Mesenchymal stem cell (in vitro differentiated cells and primary cell): ENCODE data around the gene ARIH1.

Experiments used
- DNase-seq: peaks from one replicate; pipeline ENCODE4 v3.0.0-alpha.2; 2013
- H2AFZ ChIP-seq: one replicate; pipeline ENCODE4 v1.6.1; 2013; ENCODE audit warnings: low read depth, mild to moderate bottlenecking, control low read depth, inconsistent platforms, low read length, moderate library complexity
- H2AK5ac ChIP-seq: 2 replicates; pipeline ENCODE4 v1.6.1; 2013; ENCODE audit warnings: low read length, moderate library complexity, mild to moderate bottlenecking, inconsistent platforms; ENCODE audit not compliant: severe bottlenecking
- H2BK120ac ChIP-seq: one replicate; pipeline ENCODE4 v1.6.1; 2013; ENCODE audit warnings: low read depth, mild to moderate bottlenecking, inconsistent platforms, low read length, moderate library complexity
- H2BK12ac ChIP-seq, 2 experiments: one replicate each; pipeline ENCODE4 v1.6.1; 2013; ENCODE audit warnings: inconsistent platforms in 2 of 2, low read length in 2 of 2, mild to moderate bottlenecking in 2 of 2, moderate library complexity in 2 of 2, control low read depth in 1 of 2
- H2BK15ac ChIP-seq: one replicate; pipeline ENCODE4 v1.6.1; 2013; ENCODE audit warnings: mild to moderate bottlenecking, low read depth, inconsistent platforms; ENCODE audit not compliant: poor library complexity, severe bottlenecking
- H2BK5ac ChIP-seq: 2 replicates; pipeline ENCODE4 v1.6.1; 2013; ENCODE audit warnings: low read depth, mild to moderate bottlenecking, low read length, control low read depth, inconsistent platforms; ENCODE audit not compliant: poor library complexity, severe bottlenecking
- H3K14ac ChIP-seq, 2 experiments: one replicate each; pipeline ENCODE4 v1.6.1; 2013; ENCODE audit warnings: inconsistent platforms in 2 of 2, low read length in 2 of 2, control low read depth in 1 of 2, mild to moderate bottlenecking in 1 of 2, moderate library complexity in 1 of 2
- H3K18ac ChIP-seq, 2 experiments: one replicate each; pipeline ENCODE4 v1.6.1; 2013; ENCODE audit warnings: inconsistent platforms in 2 of 2, low read length in 2 of 2, control low read depth in 1 of 2, low read depth in 1 of 2, mild to moderate bottlenecking in 1 of 2
- H3K23ac ChIP-seq, 2 experiments: one replicate each; pipeline ENCODE4 v1.6.1; 2013; ENCODE audit warnings: inconsistent platforms in 2 of 2, low read length in 2 of 2, mild to moderate bottlenecking in 2 of 2, moderate library complexity in 2 of 2, control low read depth in 1 of 2
- H3K27ac ChIP-seq: 2 replicates; pipeline ENCODE4 v1.5.1; 2013; ENCODE audit warnings: mild to moderate bottlenecking, moderate library complexity, low read length, control low read depth, inconsistent platforms; ENCODE audit not compliant: poor library complexity, severe bottlenecking
- H3K27me3 ChIP-seq, 2 experiments: 2 replicates each; pipeline versions ENCODE4 v1.6.1 to v1.7.0; 2013; ENCODE audit warnings: low read length in 2 of 2, mild to moderate bottlenecking in 2 of 2, moderate library complexity in 2 of 2, control low read depth in 1 of 2, inconsistent platforms in 1 of 2; ENCODE audit not compliant: control insufficient read depth in 1 of 2, insufficient read depth in 1 of 2
- H3K36me3 ChIP-seq, 2 experiments: 2 replicates each; pipeline versions ENCODE4 v1.6.1 to v1.7.0; 2013; ENCODE audit warnings: low read length in 2 of 2, control low read depth in 1 of 2, inconsistent platforms in 1 of 2, low read depth in 1 of 2, mild to moderate bottlenecking in 1 of 2; ENCODE audit not compliant: insufficient read depth in 2 of 2, control insufficient read depth in 1 of 2
- H3K4ac ChIP-seq, 2 experiments: one replicate each; pipeline ENCODE4 v1.6.1; 2013; ENCODE audit warnings: inconsistent platforms in 2 of 2, low read length in 2 of 2, mild to moderate bottlenecking in 2 of 2, moderate library complexity in 2 of 2, control low read depth in 1 of 2, low read depth in 1 of 2
- H3K4me1 ChIP-seq: 2 replicates; pipeline ENCODE4 v1.6.1; 2013; ENCODE audit warnings: low read depth, low read length, control low read depth; ENCODE audit not compliant: control insufficient read depth, insufficient read depth
- H3K4me2 ChIP-seq: 2 replicates; pipeline ENCODE4 v1.6.1; 2013; ENCODE audit warnings: low read length, mild to moderate bottlenecking, inconsistent platforms; ENCODE audit not compliant: poor library complexity, severe bottlenecking
- H3K4me3 ChIP-seq, 2 experiments: 2 replicates each; pipeline versions ENCODE4 v1.5.1 to v1.7.0; 2013; ENCODE audit warnings: low read length in 2 of 2, mild to moderate bottlenecking in 2 of 2, control low read depth in 1 of 2, low read depth in 1 of 2; ENCODE audit not compliant: insufficient read depth in 1 of 2
- H3K79me1 ChIP-seq: replicated peaks from 2 replicates; pipeline ENCODE4 v1.6.1; 2013; ENCODE audit warnings: mild to moderate bottlenecking, control low read depth, low read length, inconsistent platforms; ENCODE audit not compliant: poor library complexity, severe bottlenecking
- H3K9ac ChIP-seq: 2 replicates; pipeline ENCODE4 v1.7.0; 2013; ENCODE audit warnings: mild to moderate bottlenecking, low read length, moderate library complexity
- H3K9me3 ChIP-seq: 2 replicates; pipeline ENCODE4 v1.7.0; 2013; ENCODE audit warnings: mild to moderate bottlenecking, low read length; ENCODE audit not compliant: control insufficient read depth
- H4K8ac ChIP-seq: one replicate; pipeline ENCODE4 v1.6.1; 2013; ENCODE audit warnings: inconsistent platforms, mild to moderate bottlenecking, low read length, moderate library complexity
- H4K91ac ChIP-seq: one replicate; pipeline ENCODE4 v1.6.1; 2013; ENCODE audit warnings: mild to moderate bottlenecking, low read length, inconsistent platforms
- WGBS: methylation state at CpG from one replicate; pipeline ENCODE4 v1.1.7; 2013; ENCODE audit warnings: mixed read lengths; 5-methylcytosine and 5-hydroxymethylcytosine counted together

ARIH1 gene

DNA sequence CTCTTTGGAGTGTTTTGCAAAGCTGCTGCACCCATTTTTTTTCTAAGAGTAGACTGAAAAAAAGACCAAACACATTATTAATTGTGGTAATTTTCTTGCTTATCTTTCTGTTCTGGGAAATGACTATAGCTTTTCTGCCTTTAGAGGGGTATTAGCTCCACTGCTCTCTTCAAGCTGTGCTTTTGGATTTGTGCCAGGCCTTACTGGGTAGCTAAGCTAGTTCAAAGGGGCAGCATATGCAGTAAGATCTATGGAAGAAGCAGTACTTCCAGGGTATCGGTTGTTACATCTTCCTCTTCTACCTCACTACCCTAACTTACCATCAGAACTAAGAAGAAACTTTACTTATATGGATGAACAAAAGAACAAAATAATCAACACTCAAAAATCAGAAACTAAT, 28.7 kb upstream of the ARIH1 start:
- DNase-seq, result no peak
- no peak overlapping the region for H3K4me2 ChIP-seq
- no peaks in the 10 kb centered on the region for H3K4me1 ChIP-seq
- no peak overlapping the region for H4K91ac ChIP-seq
- H3K9me3 ChIP-seq, result no peaks in the 10 kb centered on the region
- H2AK5ac ChIP-seq, result no peak overlapping the region
- no peak overlapping the region for H3K23ac ChIP-seq
- no peak overlapping the region for H2BK12ac ChIP-seq
- WGBS, result 100% methylated on average over 1 of the region's 1 CpG
- no peak overlapping the region for H4K8ac ChIP-seq
- H2BK5ac ChIP-seq, result no peak overlapping the region
- H3K36me3 ChIP-seq, result no peaks in the 10 kb centered on the region
- H3K9ac ChIP-seq, result no peak overlapping the region
- peaks cover 4 to 5% of the 10 kb centered on the region in 2 experiments for H3K27me3 ChIP-seq
- H3K14ac ChIP-seq, result no peak overlapping the region
- H3K4me3 ChIP-seq, result no peak overlapping the region
- H3K18ac ChIP-seq, result no peak overlapping the region
- no peak overlapping the region for H3K27ac ChIP-seq
- H2AFZ ChIP-seq, result no peak overlapping the region
- H3K4ac ChIP-seq, result no peak overlapping the region
- no peaks in the 10 kb centered on the region for H3K79me1 ChIP-seq
- no peak overlapping the region for H2BK120ac ChIP-seq
- no peak overlapping the region for H2BK15ac ChIP-seq

- H3K4me1 ChIP-seq, result no peaks in the 10 kb centered on the region
- H2BK5ac ChIP-seq, result no peak overlapping the region
- H2AK5ac ChIP-seq, result no peak overlapping the region
- H3K18ac ChIP-seq, result no peak overlapping the region
- H2AFZ ChIP-seq, result no peak overlapping the region
- no peak overlapping the region for H3K4ac ChIP-seq
- no peaks in the 10 kb centered on the region for H3K36me3 ChIP-seq
- DNase-seq, result no peak
- no peaks in the 10 kb centered on the region for H3K9me3 ChIP-seq
- peak overlapping the region in 1 of 2 experiments; percentile 74 for H3K14ac ChIP-seq
- no peak overlapping the region for H3K9ac ChIP-seq
- H3K27me3 ChIP-seq, result no peaks in the 10 kb centered on the region
- H4K8ac ChIP-seq, result no peak overlapping the region
- H4K91ac ChIP-seq, result no peak overlapping the region
- no peak overlapping the region for H3K4me3 ChIP-seq
- no peak overlapping the region for H2BK12ac ChIP-seq
- no peak overlapping the region for H3K23ac ChIP-seq
- H2BK120ac ChIP-seq, result no peak overlapping the region
- H2BK15ac ChIP-seq, result no peak overlapping the region
- no peak overlapping the region for H3K4me2 ChIP-seq
- no peak overlapping the region for H3K27ac ChIP-seq
- H3K79me1 ChIP-seq, result no peaks in the 10 kb centered on the region
- WGBS, result 78% methylated on average over 6 of the region's 6 CpGs
These were observed 23.3 kb upstream of the ARIH1 start for GRCh38 chr15:72450805-72451204.

GRCh38 chr15:72451224-72451623, 22.9 kb upstream of the ARIH1 start:
- Histone ChIP-seq H3K9ac (no peak overlapping the region), H3K4me3 (no peak overlapping the region), H3K79me1 (no peaks in the 10 kb centered on the region), H3K4me1 (no peaks in the 10 kb centered on the region), H3K27ac (no peak overlapping the region), H3K27me3 (no peaks in the 10 kb centered on the region), H3K9me3 (no peaks in the 10 kb centered on the region), H2BK12ac (no peak overlapping the region), H2AK5ac (no peak overlapping the region), H3K36me3 (no peaks in the 10 kb centered on the region), H3K18ac (no peak overlapping the region), H3K4ac (no peak overlapping the region), H4K91ac (no peak overlapping the region), H4K8ac (no peak overlapping the region), H3K4me2 (no peak overlapping the region), H3K14ac (no peak overlapping the region), H2AFZ (no peak overlapping the region), H3K23ac (no peak overlapping the region), H2BK15ac (no peak overlapping the region), H2BK5ac (no peak overlapping the region), H2BK120ac (no peak overlapping the region)
- WGBS, result 81% methylated on average over 6 of the region's 9 CpGs
- DNase-seq, result no peak

- no peak overlapping the region for H3K4ac ChIP-seq
- H2AK5ac ChIP-seq, result no peak overlapping the region
- no peak for DNase-seq
- H4K8ac ChIP-seq, result no peak overlapping the region
- H3K4me2 ChIP-seq, result no peak overlapping the region
- WGBS, result 92% methylated on average over 2 of the region's 7 CpGs
- H2BK15ac ChIP-seq, result no peak overlapping the region
- H2BK120ac ChIP-seq, result no peak overlapping the region
- no peak overlapping the region for H3K23ac ChIP-seq
- H2BK12ac ChIP-seq, result no peak overlapping the region
- no peaks in the 10 kb centered on the region for H3K36me3 ChIP-seq
- H2AFZ ChIP-seq, result no peak overlapping the region
- H4K91ac ChIP-seq, result no peak overlapping the region
- H2BK5ac ChIP-seq, result no peak overlapping the region
- H3K79me1 ChIP-seq, result no peaks in the 10 kb centered on the region
- no peak overlapping the region for H3K14ac ChIP-seq
- no peak overlapping the region for H3K4me3 ChIP-seq
- no peaks in the 10 kb centered on the region for H3K27me3 ChIP-seq
- H3K9ac ChIP-seq, result no peak overlapping the region
- H3K18ac ChIP-seq, result no peak overlapping the region
- no peaks in the 10 kb centered on the region for H3K9me3 ChIP-seq
- H3K4me1 ChIP-seq, result no peaks in the 10 kb centered on the region
- H3K27ac ChIP-seq, result no peak overlapping the region
These were observed 17.4 kb upstream of the ARIH1 start for GRCh38 chr15:72456684-72457083.
